SK-N-SH (cell line): Measurements from ENCODE around the gene RYR3. TPM values are rescaled to one million over a fixed set of nuclear protein-coding genes. Genes with fewer than 3 reads are reported as not detected.

Experiments used
- CTCF ChIA-PET: fragments of 300-600, 350-600 bp; formaldehyde crosslinking; extraction: SDS; loops from one replicate; lab custom pipeline; 2021; lab: Yijun Ruan, JAX
- POLR2A ChIA-PET: fragments of 350-600 bp; sonication (Branson Sonifier 250); formaldehyde crosslinking; extraction: SDS; loops from one replicate; lab custom pipeline; 2020; ENCODE audit warnings: antibody characterized with exemption, inconsistent platforms; lab: Yijun Ruan, JAX
- DNase-seq: peaks from one replicate; pipeline ENCODE4 v3.0.0; 2012
- H2AFZ ChIP-seq: fragments of 200-600 bp; sonication (generic); 2 replicates; pipeline ENCODE4 v1.8.1; 2016; ENCODE audit warnings: antibody characterized with exemption, mild to moderate bottlenecking, low read depth
- H3F3A ChIP-seq: fragments of 200-600 bp; sonication (generic); replicated peaks from 2 replicates; pipeline ENCODE3; 2016; ENCODE audit warnings: antibody characterized with exemption, mild to moderate bottlenecking; ENCODE audit not compliant: insufficient read depth
- H3K27ac ChIP-seq, 2 experiments: fragments of 200-500 bp in 1 of 2; fragments of 200-600 bp in 1 of 2; sonication (Bioruptor generic) in 1 of 2; sonication (generic), shearing (Covaris generic) in 1 of 2; 2 replicates each; pipeline versions ENCODE4 v1.5.1 to v1.6.1; 2014 to 2016; ENCODE audit warnings: low read depth in 2 of 2, inconsistent platforms in 1 of 2, low read length in 1 of 2, mild to moderate bottlenecking in 1 of 2, mixed read lengths in 1 of 2
- H3K27me3 ChIP-seq: fragments of 200-600 bp; sonication (generic), shearing (Covaris generic); 2 replicates; pipeline ENCODE4 v1.6.1; 2016; ENCODE audit warnings: mixed run types; ENCODE audit not compliant: insufficient read depth
- H3K36me3 ChIP-seq, 2 experiments: fragments of 200-500 bp in 1 of 2; fragments of 200-600 bp in 1 of 2; sonication (Bioruptor generic) in 1 of 2; sonication (generic) in 1 of 2; replicated peaks in 1 of 2; 2 replicates each; pipeline versions ENCODE3 to v1.5.1; 2014 to 2016; ENCODE audit warnings: low read length in 1 of 2, mild to moderate bottlenecking in 1 of 2; ENCODE audit not compliant: insufficient read depth in 2 of 2, control insufficient read depth in 1 of 2
- H3K4me1 ChIP-seq, 2 experiments: fragments of 200-500 bp in 1 of 2; fragments of 200-600 bp in 1 of 2; sonication (Bioruptor generic) in 1 of 2; sonication (generic), shearing (Covaris generic) in 1 of 2; 2 replicates each; pipeline versions ENCODE4 v1.5.1 to v1.6.1; 2014 to 2016; ENCODE audit warnings: low read depth in 1 of 2, low read length in 1 of 2, mixed run types in 1 of 2; ENCODE audit not compliant: insufficient read depth in 2 of 2, control insufficient read depth in 1 of 2
- H3K4me2 ChIP-seq: fragments of 200-600 bp; sonication (generic), shearing (Covaris generic); 2 replicates; pipeline ENCODE4 v1.6.1; 2017; ENCODE audit warnings: mixed run types
- H3K4me3 ChIP-seq, 2 experiments: fragments of 200-500 bp in 1 of 2; fragments of 200-600 bp in 1 of 2; sonication (Bioruptor generic) in 1 of 2; sonication (generic), shearing (Covaris generic) in 1 of 2; 2 replicates each; pipeline versions ENCODE4 v1.5.1 to v1.8.1; 2014 to 2016; ENCODE audit warnings: low read depth in 2 of 2, inconsistent platforms in 1 of 2, low read length in 1 of 2, mild to moderate bottlenecking in 1 of 2, mixed read lengths in 1 of 2, moderate library complexity in 1 of 2
- H3K79me2 ChIP-seq: fragments of 200-600 bp; sonication (generic); 2 replicates; pipeline ENCODE4 v1.8.1; 2017; ENCODE audit warnings: mild to moderate bottlenecking; ENCODE audit not compliant: insufficient read depth
- H3K9ac ChIP-seq: fragments of 200-600 bp; sonication (generic); 2 replicates; pipeline ENCODE4 v1.6.1; 2017; ENCODE audit warnings: mixed run types
- H3K9me2 ChIP-seq: fragments of 200-600 bp; sonication (generic); 2 replicates; pipeline ENCODE4 v1.6.1; 2017; ENCODE audit warnings: mixed run types
- H3K9me3 ChIP-seq: fragments of 200-600 bp; sonication (generic); 2 replicates; pipeline ENCODE4 v1.6.1; 2017; ENCODE audit warnings: mixed run types, mild to moderate bottlenecking, moderate library complexity
- H4K20me1 ChIP-seq: fragments of 200-600 bp; sonication (generic); 2 replicates; pipeline ENCODE4 v1.6.1; 2017; ENCODE audit warnings: mild to moderate bottlenecking, mixed run types; ENCODE audit not compliant: insufficient read depth
- CHD2 ChIP-seq: fragments of 150-350 bp; IDR thresholded peaks from 2 replicates; pipeline ENCODE4 v1.6.1; 2018; ENCODE audit warnings: low read length; ENCODE audit not compliant: partially characterized antibody
- FOXM1 ChIP-seq: IDR thresholded peaks from 2 replicates; pipeline ENCODE4 v1.4.0; 2012; ENCODE audit warnings: low read depth, mild to moderate bottlenecking
- MEF2A ChIP-seq: IDR thresholded peaks from 2 replicates; pipeline ENCODE4 v1.4.0; 2012; ENCODE audit warnings: low read depth, borderline replicate concordance
- NFIC ChIP-seq: IDR thresholded peaks from 2 replicates; pipeline ENCODE4 v1.4.0; 2012; ENCODE audit warnings: borderline replicate concordance
- TCF12 ChIP-seq: IDR thresholded peaks from 2 replicates; pipeline ENCODE4 v1.4.0; 2012
- WGBS: methylation state at CpG from one replicate; pipeline ENCODE4 v1.1.6; 2017; ENCODE audit warnings: low lambda C conversion rate; 5-methylcytosine and 5-hydroxymethylcytosine counted together
- polyA plus RNA-seq, 3 experiments: library from polyadenylated mRNA; depleted of rRNA; stranded (reverse); fragments of >200 nt; gene quantifications; 2 replicates each; pipeline ENCODE4 v1.2.3, GENCODE V29; 2012
- TF ChIP-seq, protein P1 (sequence below): fragments of 150-350 bp; IDR thresholded peaks from 2 replicates; pipeline ENCODE4 v1.6.1; 2016; ENCODE audit warnings: mild to moderate bottlenecking, low read depth, low read length
- TF ChIP-seq, protein P2 (sequence below): IDR thresholded peaks from 2 replicates; pipeline ENCODE4; 2012
- TF ChIP-seq, protein P3 (sequence below): fragments of 200-600 bp; sonication (generic); IDR thresholded peaks from 2 replicates; pipeline ENCODE4 v1.6.1; 2017; ENCODE audit warnings: antibody characterized with exemption, mild to moderate bottlenecking, moderate library complexity
- TF ChIP-seq, protein P4 (sequence below): IDR thresholded peaks from 2 replicates; pipeline ENCODE4 v1.4.0; 2012; ENCODE audit warnings: low read depth, borderline replicate concordance

The RYR3 gene
- polyA plus RNA-seq, 1 of the 3 experiments (the other 2 are of a cell fraction), result 0.02 TPM

DNA sequence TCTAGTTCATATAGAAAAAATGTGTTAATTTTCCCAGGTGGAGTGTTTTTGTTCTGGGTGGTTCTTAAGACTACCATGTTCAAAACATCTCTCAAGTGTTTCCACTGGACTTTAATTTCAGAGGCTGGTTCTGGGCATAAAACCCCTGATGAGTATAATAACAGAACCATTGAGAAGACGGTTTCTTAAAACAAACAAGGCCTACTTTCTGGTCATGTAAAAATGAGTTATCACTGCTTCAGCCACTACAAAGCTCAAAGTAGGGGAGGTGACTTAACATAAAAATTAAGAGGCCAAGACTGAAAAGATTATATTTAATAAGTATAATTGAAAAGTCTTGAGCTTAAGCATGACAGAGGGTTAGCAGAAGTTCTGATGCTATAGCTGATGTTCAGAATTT, 33.8 kb downstream of the RYR3 start (continued):
- TF ChIP-seq, protein P1, sequence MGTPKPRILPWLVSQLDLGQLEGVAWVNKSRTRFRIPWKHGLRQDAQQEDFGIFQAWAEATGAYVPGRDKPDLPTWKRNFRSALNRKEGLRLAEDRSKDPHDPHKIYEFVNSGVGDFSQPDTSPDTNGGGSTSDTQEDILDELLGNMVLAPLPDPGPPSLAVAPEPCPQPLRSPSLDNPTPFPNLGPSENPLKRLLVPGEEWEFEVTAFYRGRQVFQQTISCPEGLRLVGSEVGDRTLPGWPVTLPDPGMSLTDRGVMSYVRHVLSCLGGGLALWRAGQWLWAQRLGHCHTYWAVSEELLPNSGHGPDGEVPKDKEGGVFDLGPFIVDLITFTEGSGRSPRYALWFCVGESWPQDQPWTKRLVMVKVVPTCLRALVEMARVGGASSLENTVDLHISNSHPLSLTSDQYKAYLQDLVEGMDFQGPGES, result no peak

DNA sequence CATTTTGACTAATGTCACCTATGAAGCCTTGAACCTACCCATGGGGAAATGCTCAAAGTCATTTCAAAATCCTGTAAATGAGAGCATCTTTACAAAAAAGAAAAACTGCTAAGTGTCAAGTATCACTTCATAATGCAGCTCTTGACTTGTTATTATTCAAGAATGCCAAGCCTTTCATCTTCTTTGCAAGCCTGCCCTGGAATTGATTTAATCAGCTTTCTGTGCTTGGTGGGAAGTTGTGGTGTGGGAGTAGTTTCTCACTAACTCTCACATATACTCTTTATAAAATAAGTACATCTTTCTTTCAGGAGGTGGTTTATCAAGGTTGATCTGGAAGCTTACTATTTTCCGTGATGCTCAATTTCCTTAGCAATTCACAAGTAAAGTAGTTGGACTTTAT, 43.6 kb downstream of the RYR3 start:
- WGBS, result 74% methylated on average over 1 of the region's 1 CpG
- TF ChIP-seq CHD2, result no peak
- TF ChIP-seq, protein P2, sequence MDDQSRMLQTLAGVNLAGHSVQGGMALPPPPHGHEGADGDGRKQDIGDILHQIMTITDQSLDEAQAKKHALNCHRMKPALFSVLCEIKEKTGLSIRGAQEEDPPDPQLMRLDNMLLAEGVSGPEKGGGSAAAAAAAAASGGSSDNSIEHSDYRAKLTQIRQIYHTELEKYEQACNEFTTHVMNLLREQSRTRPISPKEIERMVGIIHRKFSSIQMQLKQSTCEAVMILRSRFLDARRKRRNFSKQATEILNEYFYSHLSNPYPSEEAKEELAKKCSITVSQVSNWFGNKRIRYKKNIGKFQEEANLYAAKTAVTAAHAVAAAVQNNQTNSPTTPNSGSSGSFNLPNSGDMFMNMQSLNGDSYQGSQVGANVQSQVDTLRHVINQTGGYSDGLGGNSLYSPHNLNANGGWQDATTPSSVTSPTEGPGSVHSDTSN, result no peak
- TF ChIP-seq, protein P3, sequence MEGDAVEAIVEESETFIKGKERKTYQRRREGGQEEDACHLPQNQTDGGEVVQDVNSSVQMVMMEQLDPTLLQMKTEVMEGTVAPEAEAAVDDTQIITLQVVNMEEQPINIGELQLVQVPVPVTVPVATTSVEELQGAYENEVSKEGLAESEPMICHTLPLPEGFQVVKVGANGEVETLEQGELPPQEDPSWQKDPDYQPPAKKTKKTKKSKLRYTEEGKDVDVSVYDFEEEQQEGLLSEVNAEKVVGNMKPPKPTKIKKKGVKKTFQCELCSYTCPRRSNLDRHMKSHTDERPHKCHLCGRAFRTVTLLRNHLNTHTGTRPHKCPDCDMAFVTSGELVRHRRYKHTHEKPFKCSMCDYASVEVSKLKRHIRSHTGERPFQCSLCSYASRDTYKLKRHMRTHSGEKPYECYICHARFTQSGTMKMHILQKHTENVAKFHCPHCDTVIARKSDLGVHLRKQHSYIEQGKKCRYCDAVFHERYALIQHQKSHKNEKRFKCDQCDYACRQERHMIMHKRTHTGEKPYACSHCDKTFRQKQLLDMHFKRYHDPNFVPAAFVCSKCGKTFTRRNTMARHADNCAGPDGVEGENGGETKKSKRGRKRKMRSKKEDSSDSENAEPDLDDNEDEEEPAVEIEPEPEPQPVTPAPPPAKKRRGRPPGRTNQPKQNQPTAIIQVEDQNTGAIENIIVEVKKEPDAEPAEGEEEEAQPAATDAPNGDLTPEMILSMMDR, result no peak
- TF ChIP-seq, all 33 proteins: peak for 0
- no peak overlapping the region for H3K9ac ChIP-seq
- no peaks in the 10 kb centered on the region for H3K4me1 ChIP-seq
- no peaks in the 10 kb centered on the region for H3F3A ChIP-seq
- no peaks in the 10 kb centered on the region for H3K27me3 ChIP-seq
- no peak overlapping the region for H3K4me3 ChIP-seq
- DNase-seq, result no peak
- no peaks in the 10 kb centered on the region for H3K79me2 ChIP-seq
- no peak overlapping the region for H3K27ac ChIP-seq
- H2AFZ ChIP-seq, result no peak overlapping the region
- H3K9me2 ChIP-seq, result no peaks in the 10 kb centered on the region
- no peaks in the 10 kb centered on the region for H3K36me3 ChIP-seq
- no peaks in the 10 kb centered on the region for H3K9me3 ChIP-seq
- no peaks in the 10 kb centered on the region for H4K20me1 ChIP-seq
- no peak overlapping the region for H3K4me2 ChIP-seq
- CTCF ChIA-PET, result no interaction called here
- POLR2A ChIA-PET, result no interaction called here

DNA sequence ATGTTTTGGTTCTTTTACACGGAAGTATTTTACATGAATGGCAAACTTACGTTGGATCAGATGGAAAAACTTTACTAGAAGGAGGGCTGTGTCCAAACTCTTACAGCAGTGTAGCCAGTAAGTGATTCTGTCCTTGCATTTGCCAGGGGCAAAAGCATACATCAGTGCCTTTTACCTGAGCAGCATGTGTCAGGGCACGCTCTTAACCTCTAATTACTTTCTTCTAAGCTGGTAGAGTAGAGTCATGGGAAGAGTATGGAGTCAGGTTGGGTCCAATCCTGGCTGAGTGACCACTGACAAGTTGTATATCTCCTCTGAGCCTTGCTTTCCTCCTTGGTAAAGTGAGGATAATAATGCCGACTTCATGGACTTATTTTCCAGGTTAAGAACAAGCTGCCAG, 47.1 kb downstream of the RYR3 start:
- Histone ChIP-seq H3K4me2 (no peak overlapping the region), H3K4me3 (no peak overlapping the region), H3F3A (no peaks in the 10 kb centered on the region), H3K27ac (no peak overlapping the region), H3K9me2 (no peaks in the 10 kb centered on the region), H3K9ac (no peak overlapping the region), H3K4me1 (peaks cover 0 to 6% of the 10 kb centered on the region in 2 experiments; a peak in 2 of 4 replicates), H2AFZ (no peak overlapping the region), H3K27me3 (no peaks in the 10 kb centered on the region), H4K20me1 (no peaks in the 10 kb centered on the region), H3K79me2 (no peaks in the 10 kb centered on the region)
- CTCF ChIA-PET, result interaction anchor here (0.6 to 0.9 kb wide), 2 partner anchors 16 to 1509 kb away, joined by 3 read pairs; no protein-coding TSS in a partner anchor
- no peak for DNase-seq
- 35% methylated on average over 4 of the region's 4 CpGs for WGBS
- POLR2A ChIA-PET, result no interaction called here
- TF ChIP-seq TCF12 (no peak), NFIC (no peak), MEF2A (no peak), FOXM1 (no peak)
- TF ChIP-seq, protein P2, result no peak
- TF ChIP-seq, protein P4, sequence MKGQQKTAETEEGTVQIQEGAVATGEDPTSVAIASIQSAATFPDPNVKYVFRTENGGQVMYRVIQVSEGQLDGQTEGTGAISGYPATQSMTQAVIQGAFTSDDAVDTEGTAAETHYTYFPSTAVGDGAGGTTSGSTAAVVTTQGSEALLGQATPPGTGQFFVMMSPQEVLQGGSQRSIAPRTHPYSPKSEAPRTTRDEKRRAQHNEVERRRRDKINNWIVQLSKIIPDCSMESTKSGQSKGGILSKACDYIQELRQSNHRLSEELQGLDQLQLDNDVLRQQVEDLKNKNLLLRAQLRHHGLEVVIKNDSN, result no peak
- TF ChIP-seq, all 33 proteins: peak for 0
- Histone ChIP-seq H3K36me3 (no peaks in the 10 kb centered on the region), H3K9me3 (no peaks in the 10 kb centered on the region)
